ENCODE data around the gene SMARCAL1. TPM values are rescaled to one million over a fixed set of nuclear protein-coding genes. Genes with fewer than 3 reads are reported as not detected.

The SMARCAL1 gene
- total RNA-seq (2014; rRNA removed; shearing (Covaris generic); ENCODE audit: low replicate concordance) = 18.0 and 23.7 TPM in 2 replicates

- Histone ChIP-seq H3K79me2 (ENCODE audit: low read length) (peaks cover 28% of the 10 kb centered on the region), H3K9me2 (replicated peaks; ENCODE audit: insufficient read depth, low read length) (no peaks in the 10 kb centered on the region), H3K4me2 (ENCODE audit: low read depth, low read length, poor library complexity, severe bottlenecking) (peak within 1 kb of the TSS; percentile 79), H3K27me3 (ENCODE audit: low read length) (no peaks in the 10 kb centered on the region), H3K9ac (ENCODE audit: low read length) (peak within 1 kb of the TSS; percentile 89), H3K36me3 (ENCODE audit: insufficient read depth, low read length) (peaks cover 14% of the 10 kb centered on the region), H3K4me3 (ENCODE audit: low read length) (peak within 1 kb of the TSS; percentile 96), H3K9me3 (ENCODE audit: low read length) (no peaks in the 10 kb centered on the region), H3K4me1 (ENCODE audit: low read length) (peaks cover 33% of the 10 kb centered on the region), H2AFZ (ENCODE audit: low read length) (peak within 1 kb of the TSS; percentile 83), H4K20me1 (ENCODE audit: insufficient read depth, low read depth, low read length) (no peaks in the 10 kb centered on the region), H3K27ac (ENCODE audit: low read length) (peak within 1 kb of the TSS; percentile 53)
- peak; percentile 99 for DNase-seq
These were observed at the start of gene SMARCAL1 for GRCh38 chr2:216412022-216412999. Gene SMARCAL1 (plus strand): TSS chr2:216412484. CDS start chr2:216414705, 2,221 bp downstream.

- H2AFZ ChIP-seq (ENCODE audit: low read length) = no peak overlapping the region
- H3K4me1 ChIP-seq (ENCODE audit: low read length) = no peaks in the 10 kb centered on the region
- H3K27ac ChIP-seq (ENCODE audit: low read length) = no peak overlapping the region
- no peak for DNase-seq
- H3K9me3 ChIP-seq (ENCODE audit: low read length) = no peaks in the 10 kb centered on the region
- no peak overlapping the region for H3K9ac ChIP-seq (ENCODE audit: low read length)
- H4K20me1 ChIP-seq (ENCODE audit: insufficient read depth, low read depth, low read length) = no peaks in the 10 kb centered on the region
- H3K36me3 ChIP-seq (ENCODE audit: insufficient read depth, low read length) = no peaks in the 10 kb centered on the region
- H3K9me2 ChIP-seq (replicated peaks; ENCODE audit: insufficient read depth, low read length) = no peaks in the 10 kb centered on the region
- H3K4me2 ChIP-seq (ENCODE audit: low read depth, low read length, poor library complexity, severe bottlenecking) = no peak overlapping the region
- H3K79me2 ChIP-seq (ENCODE audit: low read length) = no peaks in the 10 kb centered on the region
- no peak overlapping the region for H3K4me3 ChIP-seq (ENCODE audit: low read length)
- peaks cover 4% of the 10 kb centered on the region; the same call in 1 of the 2 replicates for H3K27me3 ChIP-seq (ENCODE audit: low read length)
These were observed 49.6 kb upstream of the SMARCAL1 start for GRCh38 chr2:216362730-216363129.

DNA sequence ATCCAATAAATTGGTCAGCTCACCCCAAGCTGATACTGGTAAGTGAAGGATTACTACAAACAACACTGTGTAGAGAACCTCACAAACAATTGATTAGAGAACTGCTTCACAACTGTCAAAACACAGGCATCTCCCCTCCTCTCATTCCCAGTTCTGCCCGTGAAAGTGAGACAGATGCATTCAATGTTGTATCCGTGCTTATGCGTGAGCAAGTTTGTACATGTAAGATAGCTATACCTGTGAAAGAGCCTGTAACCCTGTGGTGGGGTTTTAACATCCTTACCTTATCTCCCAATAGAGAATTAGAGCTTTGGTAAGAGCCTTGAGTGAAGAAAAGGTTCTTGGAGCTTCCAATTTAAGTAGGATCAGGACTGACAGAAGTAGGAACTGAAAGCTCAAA is 49.1 kb upstream of the SMARCAL1 start:
- Histone ChIP-seq H3K9ac (ENCODE audit: low read length) (no peak overlapping the region), H3K4me2 (ENCODE audit: low read depth, low read length, poor library complexity, severe bottlenecking) (no peak overlapping the region), H3K27ac (ENCODE audit: low read length) (no peak overlapping the region), H3K4me3 (ENCODE audit: low read length) (no peak overlapping the region), H4K20me1 (ENCODE audit: insufficient read depth, low read depth, low read length) (no peaks in the 10 kb centered on the region), H3K9me2 (replicated peaks; ENCODE audit: insufficient read depth, low read length) (no peaks in the 10 kb centered on the region), H3K79me2 (ENCODE audit: low read length) (no peaks in the 10 kb centered on the region), H3K27me3 (ENCODE audit: low read length) (peaks cover 4% of the 10 kb centered on the region; the same call in 1 of the 2 replicates), H3K4me1 (ENCODE audit: low read length) (no peaks in the 10 kb centered on the region), H3K36me3 (ENCODE audit: insufficient read depth, low read length) (no peaks in the 10 kb centered on the region), H2AFZ (ENCODE audit: low read length) (no peak overlapping the region), H3K9me3 (ENCODE audit: low read length) (no peaks in the 10 kb centered on the region)
- DNase-seq = no peak

DNA sequence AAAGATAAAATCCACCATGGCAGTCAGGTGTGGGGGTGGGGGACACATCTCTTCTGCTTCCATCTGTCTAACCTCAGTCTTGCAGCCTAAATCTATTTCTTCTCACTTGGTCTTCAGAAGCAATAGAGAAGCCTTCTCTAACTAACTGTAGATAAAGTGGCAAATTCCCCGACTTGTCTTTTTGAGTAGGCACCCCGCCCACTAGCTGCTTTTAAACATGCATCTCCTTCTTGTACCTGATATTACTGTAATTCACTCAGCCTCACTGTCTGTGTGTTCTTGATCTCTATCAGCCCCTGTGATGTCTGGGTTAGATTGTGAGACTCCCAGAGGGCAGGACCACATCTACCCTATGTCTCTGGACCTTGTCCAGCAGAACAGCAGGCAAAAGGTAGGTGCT is 46.8 kb upstream of the SMARCAL1 start:
- Histone ChIP-seq H3K36me3 (ENCODE audit: insufficient read depth, low read length) (no peaks in the 10 kb centered on the region), H3K9me2 (replicated peaks; ENCODE audit: insufficient read depth, low read length) (no peaks in the 10 kb centered on the region), H3K27me3 (ENCODE audit: low read length) (no peaks in the 10 kb centered on the region), H3K4me1 (ENCODE audit: low read length) (no peaks in the 10 kb centered on the region), H2AFZ (ENCODE audit: low read length) (no peak overlapping the region), H3K9me3 (ENCODE audit: low read length) (no peaks in the 10 kb centered on the region), H3K9ac (ENCODE audit: low read length) (no peak overlapping the region), H4K20me1 (ENCODE audit: insufficient read depth, low read depth, low read length) (no peaks in the 10 kb centered on the region), H3K79me2 (ENCODE audit: low read length) (no peaks in the 10 kb centered on the region), H3K4me3 (ENCODE audit: low read length) (no peak overlapping the region), H3K27ac (ENCODE audit: low read length) (no peak overlapping the region), H3K4me2 (ENCODE audit: low read depth, low read length, poor library complexity, severe bottlenecking) (no peak overlapping the region)
- DNase-seq = no peak

GRCh38 chr2:216366777-216367471 is 45.4 kb upstream of the SMARCAL1 start:
- Histone ChIP-seq H3K4me3 (ENCODE audit: low read length) (no peak overlapping the region), H3K79me2 (ENCODE audit: low read length) (no peaks in the 10 kb centered on the region), H3K9ac (ENCODE audit: low read length) (no peak overlapping the region), H2AFZ (ENCODE audit: low read length) (no peak overlapping the region), H3K9me3 (ENCODE audit: low read length) (no peaks in the 10 kb centered on the region), H3K27me3 (ENCODE audit: low read length) (no peaks in the 10 kb centered on the region), H3K36me3 (ENCODE audit: insufficient read depth, low read length) (no peaks in the 10 kb centered on the region), H3K4me1 (ENCODE audit: low read length) (no peaks in the 10 kb centered on the region), H3K9me2 (replicated peaks; ENCODE audit: insufficient read depth, low read length) (no peaks in the 10 kb centered on the region), H3K4me2 (ENCODE audit: low read depth, low read length, poor library complexity, severe bottlenecking) (no peak overlapping the region), H4K20me1 (ENCODE audit: insufficient read depth, low read depth, low read length) (no peaks in the 10 kb centered on the region), H3K27ac (ENCODE audit: low read length) (no peak overlapping the region)
- DNase-seq = no peak

- Histone ChIP-seq H4K20me1 (ENCODE audit: insufficient read depth, low read depth, low read length) (no peaks in the 10 kb centered on the region), H3K4me2 (ENCODE audit: low read depth, low read length, poor library complexity, severe bottlenecking) (no peak overlapping the region), H3K36me3 (ENCODE audit: insufficient read depth, low read length) (no peaks in the 10 kb centered on the region), H3K9me2 (replicated peaks; ENCODE audit: insufficient read depth, low read length) (no peaks in the 10 kb centered on the region), H3K4me1 (ENCODE audit: low read length) (no peaks in the 10 kb centered on the region), H3K4me3 (ENCODE audit: low read length) (no peak overlapping the region), H3K27me3 (ENCODE audit: low read length) (no peaks in the 10 kb centered on the region), H2AFZ (ENCODE audit: low read length) (no peak overlapping the region), H3K9me3 (ENCODE audit: low read length) (no peaks in the 10 kb centered on the region), H3K27ac (ENCODE audit: low read length) (no peak overlapping the region), H3K9ac (ENCODE audit: low read length) (no peak overlapping the region), H3K79me2 (ENCODE audit: low read length) (no peaks in the 10 kb centered on the region)
- no peak for DNase-seq
These were observed 42.5 kb upstream of the SMARCAL1 start for GRCh38 chr2:216369821-216370220.

DNA sequence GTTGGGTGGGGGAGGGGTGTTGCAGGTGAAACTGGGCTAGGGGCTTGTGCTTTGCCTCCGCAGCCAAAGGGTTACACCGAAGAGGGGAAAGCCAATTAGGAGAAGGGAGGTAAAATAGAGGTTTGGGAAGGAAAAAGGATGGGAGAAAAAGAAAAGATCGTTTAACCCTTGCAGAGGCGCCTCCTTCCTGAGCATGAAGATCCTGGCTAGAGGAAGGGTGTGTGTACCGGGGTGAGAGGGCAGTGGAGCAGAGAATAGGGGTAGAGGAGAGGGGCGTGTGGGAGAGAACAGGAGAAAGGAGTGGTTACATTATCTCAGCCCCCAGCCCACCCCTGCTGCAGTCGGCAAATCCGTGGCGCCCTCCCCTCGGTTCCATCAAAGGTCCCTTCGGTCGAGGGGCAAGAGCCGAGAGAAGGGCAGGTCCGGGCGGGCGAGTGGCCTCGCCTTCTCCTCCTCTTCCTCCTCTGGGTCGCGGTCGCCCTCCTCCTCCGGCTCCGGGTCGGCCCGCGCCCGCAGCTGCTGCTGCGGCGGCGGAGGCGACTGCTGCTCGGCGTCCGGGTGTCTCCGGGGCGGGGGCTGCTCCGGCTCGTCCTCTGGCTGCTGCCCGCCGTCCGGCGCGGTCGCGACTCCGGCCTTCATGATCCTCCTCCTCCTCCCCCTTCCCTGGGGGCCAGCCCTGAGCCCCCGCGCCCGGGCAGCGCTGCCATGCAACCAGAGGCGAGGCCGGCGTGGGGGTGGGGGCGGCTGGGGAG is 41.1 kb upstream of the SMARCAL1 start:
- no peaks in the 10 kb centered on the region for H3K27me3 ChIP-seq (ENCODE audit: low read length)
- H2AFZ ChIP-seq (ENCODE audit: low read length) = no peak overlapping the region
- H3K79me2 ChIP-seq (ENCODE audit: low read length) = no peaks in the 10 kb centered on the region
- no peaks in the 10 kb centered on the region for H3K9me3 ChIP-seq (ENCODE audit: low read length)
- H3K9me2 ChIP-seq (replicated peaks; ENCODE audit: insufficient read depth, low read length) = no peaks in the 10 kb centered on the region
- no peak overlapping the region for H3K9ac ChIP-seq (ENCODE audit: low read length)
- H3K4me3 ChIP-seq (ENCODE audit: low read length) = no peak overlapping the region
- no peaks in the 10 kb centered on the region for H3K36me3 ChIP-seq (ENCODE audit: insufficient read depth, low read length)
- no peaks in the 10 kb centered on the region for H4K20me1 ChIP-seq (ENCODE audit: insufficient read depth, low read depth, low read length)
- H3K27ac ChIP-seq (ENCODE audit: low read length) = no peak overlapping the region
- H3K4me1 ChIP-seq (ENCODE audit: low read length) = no peaks in the 10 kb centered on the region
- no peak for DNase-seq
- H3K4me2 ChIP-seq (ENCODE audit: low read depth, low read length, poor library complexity, severe bottlenecking) = no peak overlapping the region

All from Karpas-422 (cell line).